Measurements from ENCODE around the gene SDK1.

Gene SDK1

GRCh38 chr7:3464900-3465622, 164.0 kb downstream of the SDK1 start:
- peak; percentile 14 for DNase-seq

DNA sequence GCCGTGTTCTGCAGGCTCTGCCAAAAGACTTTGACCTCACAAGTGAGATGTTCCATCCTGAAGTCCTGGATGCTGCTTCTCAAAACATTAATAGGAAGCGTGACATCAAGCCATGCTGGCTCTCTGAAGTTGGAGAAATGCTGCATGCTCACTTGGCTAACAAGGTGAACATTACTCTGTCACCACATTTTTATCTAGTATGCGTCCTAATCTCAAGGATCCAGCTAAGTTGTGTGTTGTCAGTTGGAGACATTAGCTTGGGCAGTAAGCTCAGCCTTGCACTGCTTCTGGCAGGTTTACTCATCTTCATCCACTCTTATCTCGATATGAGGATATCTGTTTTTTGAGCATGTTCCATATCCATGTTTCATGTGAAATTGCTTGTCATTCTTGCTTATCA, 165.2 kb downstream of the SDK1 start:
- no peak for DNase-seq

GRCh38 chr7:3469641-3470040, 168.6 kb downstream of the SDK1 start:
- DNase-seq, result no peak

DNA sequence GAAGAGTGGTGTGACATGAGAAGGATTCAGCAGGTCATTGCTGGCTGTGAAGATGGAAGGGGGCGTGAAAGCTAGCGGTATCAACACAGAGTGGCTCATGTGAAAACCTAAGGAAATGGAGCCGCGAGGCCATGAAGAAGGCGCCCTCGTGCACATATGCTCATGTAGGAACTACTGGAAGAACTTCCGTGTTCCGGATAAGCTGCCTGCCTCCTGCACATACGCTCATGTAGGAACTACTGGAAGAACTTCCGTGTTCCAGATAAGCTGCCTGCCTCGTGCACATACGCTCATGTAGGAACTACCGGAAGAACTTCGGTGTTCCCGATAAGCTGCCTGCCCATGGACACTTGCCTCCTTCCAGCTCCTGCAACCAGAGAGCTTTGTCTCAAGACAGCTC, 179.1 kb downstream of the SDK1 start:
- DNase-seq, result no peak

DNA sequence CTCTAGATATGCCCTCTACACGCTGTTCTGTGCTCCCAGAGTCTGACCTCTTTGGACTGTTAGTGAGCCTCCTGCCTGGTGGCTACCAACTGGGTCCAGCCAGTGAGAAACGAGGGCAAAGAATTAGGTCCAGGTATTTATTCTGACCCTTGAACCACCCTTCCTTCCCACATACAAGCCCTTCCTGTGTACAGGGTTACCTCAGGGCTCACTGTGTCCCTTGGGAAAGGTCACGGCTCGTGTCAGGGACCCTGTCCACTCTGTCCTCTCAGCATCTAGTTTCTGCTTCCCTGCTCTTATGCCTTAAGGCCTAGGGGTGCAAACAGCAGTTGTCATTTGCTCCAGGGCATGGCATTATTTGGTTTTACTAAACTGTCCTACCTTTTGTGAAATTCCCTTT, 180.4 kb downstream of the SDK1 start:
- no peak for DNase-seq

- DNase-seq, result no peak
Observed at GRCh38 chr7:3482147-3482921, 181.3 kb downstream of the SDK1 start.

GRCh38 chr7:3486841-3487240, 185.8 kb downstream of the SDK1 start:
- DNase-seq, result no peak

- no peak for DNase-seq
Observed at GRCh38 chr7:3488829-3489228, 187.8 kb downstream of the SDK1 start.

DNA sequence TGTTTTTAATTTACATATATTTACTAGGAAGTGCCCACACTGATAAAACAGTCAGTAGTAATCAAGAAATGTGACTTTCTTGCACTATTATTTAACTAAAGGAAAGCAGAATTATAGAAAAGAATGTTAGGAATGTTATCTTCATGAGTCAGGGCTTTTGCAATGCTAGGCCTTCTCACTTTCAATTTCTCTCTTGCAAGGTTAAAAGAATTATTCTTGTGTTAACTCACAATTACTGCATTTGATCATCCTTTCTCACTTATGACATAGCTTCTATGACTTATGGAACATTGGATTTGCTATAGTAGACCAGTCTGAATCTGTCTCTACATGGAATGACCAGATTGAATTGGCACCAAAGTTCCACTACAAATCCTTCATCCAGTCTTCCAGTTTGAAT, 192.4 kb downstream of the SDK1 start:
- DNase-seq, result no peak

DNA sequence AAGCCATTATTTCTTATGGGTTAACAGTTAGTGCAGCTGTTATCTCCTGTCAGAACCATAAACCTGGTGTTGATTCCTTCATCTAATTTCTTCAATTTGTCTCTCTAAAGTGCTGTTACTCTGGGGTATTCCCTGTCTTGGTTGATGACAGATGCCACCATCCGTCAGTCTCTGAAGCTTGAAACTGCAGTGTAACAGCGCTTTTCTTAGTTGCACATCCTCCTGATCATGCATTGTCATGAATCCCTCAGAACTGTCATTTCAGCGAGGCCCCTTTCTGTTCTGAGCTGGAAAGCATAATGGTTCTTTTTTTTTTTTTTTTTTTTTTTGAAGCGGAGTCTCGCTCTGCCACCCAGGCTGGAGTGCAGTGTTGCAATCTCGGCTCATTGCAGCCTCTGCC, 193.9 kb downstream of the SDK1 start:
- DNase-seq, result no peak

- DNase-seq, result no peak
Observed at GRCh38 chr7:3495530-3495929, 194.5 kb downstream of the SDK1 start.

GRCh38 chr7:3495954-3496353, 194.9 kb downstream of the SDK1 start:
- DNase-seq, result no peak

- no peak for DNase-seq
Observed at GRCh38 chr7:3497796-3498195, 196.7 kb downstream of the SDK1 start.

DNA sequence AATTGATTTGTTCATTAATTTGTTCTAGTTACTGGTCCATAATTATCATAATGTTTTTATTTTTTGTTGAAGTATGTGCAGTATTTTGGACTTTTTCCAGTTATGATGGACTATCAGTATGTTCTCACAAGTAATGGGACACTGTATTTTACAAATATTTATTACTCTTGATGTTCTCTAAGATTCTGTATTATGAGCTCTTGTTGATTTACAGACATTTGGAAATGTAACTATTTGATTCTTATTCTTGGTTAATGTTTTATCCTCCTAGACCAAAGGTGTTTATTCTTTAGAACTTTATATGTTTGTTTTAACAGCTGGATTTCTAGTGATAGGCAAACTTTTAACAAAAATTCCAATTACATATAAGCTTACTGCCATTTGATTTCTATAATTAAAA, 200.6 kb downstream of the SDK1 start:
- DNase-seq, result no peak

DNA sequence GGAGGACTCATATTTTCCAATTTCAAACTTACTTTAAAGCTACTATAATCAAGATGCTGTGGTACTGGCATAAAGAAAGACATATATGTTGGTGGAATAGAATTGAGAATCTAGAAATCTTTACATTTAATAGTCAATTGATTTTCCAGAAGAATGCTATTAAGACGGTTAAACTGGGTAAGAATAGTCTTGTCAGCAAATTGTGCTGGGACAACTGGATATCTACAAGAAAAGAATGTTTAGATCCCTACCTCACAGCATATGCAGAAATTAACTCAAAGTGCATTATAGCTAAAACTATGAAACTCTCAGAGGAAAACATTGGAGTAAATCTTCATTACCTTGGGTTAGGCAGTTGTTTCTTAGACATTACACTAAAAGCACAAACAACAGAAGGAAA, 203.3 kb downstream of the SDK1 start:
- DNase-seq, result no peak

GRCh38 chr7:3510101-3511020, 209.3 kb downstream of the SDK1 start:
- no peak for DNase-seq

- no peak for DNase-seq
Observed at GRCh38 chr7:3517344-3517743, 216.3 kb downstream of the SDK1 start.

GRCh38 chr7:3518546-3518945, 217.5 kb downstream of the SDK1 start:
- DNase-seq, result no peak

DNA sequence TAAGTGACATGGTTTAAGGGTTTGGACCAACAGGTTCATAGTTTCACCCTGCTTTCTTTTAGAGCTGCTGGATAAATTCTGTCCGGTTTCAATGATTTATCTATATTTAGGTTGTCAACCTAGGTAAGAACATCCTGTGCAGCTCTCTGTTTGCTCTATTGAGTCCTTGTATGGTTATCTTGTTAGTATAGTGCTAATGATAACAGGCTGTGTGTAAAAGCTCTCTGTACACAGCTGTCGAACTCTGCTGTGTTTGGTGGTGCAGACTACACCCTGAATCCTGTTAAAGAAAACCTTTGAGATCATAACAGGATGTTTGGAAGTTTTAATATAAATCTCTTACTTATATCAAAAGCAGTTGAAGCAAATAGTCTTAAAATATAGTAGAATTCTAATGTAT, 219.2 kb downstream of the SDK1 start:
- no peak for DNase-seq

DNA sequence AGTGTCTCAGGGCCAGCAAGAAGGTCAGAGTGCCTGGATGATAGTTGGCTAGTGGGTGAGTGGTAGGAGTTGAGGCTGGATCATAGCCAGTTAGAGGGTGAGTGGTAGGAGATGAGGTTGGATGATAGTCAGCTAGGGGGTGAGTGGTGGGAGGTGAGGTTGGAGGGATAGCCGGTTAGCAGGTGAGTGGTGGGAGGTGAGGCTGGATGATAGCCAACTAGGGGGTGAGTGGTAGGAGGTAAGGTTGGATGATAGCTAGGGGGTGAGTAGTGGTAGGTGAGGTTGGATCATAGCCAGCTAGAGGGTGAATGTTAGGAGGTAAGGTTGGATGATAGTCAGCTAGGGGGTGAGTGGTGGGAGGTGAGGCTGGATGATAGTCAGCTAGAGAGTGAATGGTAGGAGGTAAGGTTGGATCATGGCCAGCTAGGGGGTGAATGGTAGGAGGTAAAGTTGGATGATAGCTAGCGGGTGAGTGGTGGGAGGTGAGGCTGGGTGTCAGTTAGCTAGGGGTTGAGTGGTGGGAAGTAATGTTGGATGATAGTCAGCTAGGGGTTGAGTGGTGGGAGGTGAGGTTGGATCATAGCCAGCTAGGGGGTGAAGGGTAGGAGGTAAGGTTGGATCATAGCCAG, 226.6 kb downstream of the SDK1 start:
- no peak for DNase-seq

- no peak for DNase-seq
Observed at GRCh38 chr7:3533040-3533439, 232.0 kb downstream of the SDK1 start.

DNA sequence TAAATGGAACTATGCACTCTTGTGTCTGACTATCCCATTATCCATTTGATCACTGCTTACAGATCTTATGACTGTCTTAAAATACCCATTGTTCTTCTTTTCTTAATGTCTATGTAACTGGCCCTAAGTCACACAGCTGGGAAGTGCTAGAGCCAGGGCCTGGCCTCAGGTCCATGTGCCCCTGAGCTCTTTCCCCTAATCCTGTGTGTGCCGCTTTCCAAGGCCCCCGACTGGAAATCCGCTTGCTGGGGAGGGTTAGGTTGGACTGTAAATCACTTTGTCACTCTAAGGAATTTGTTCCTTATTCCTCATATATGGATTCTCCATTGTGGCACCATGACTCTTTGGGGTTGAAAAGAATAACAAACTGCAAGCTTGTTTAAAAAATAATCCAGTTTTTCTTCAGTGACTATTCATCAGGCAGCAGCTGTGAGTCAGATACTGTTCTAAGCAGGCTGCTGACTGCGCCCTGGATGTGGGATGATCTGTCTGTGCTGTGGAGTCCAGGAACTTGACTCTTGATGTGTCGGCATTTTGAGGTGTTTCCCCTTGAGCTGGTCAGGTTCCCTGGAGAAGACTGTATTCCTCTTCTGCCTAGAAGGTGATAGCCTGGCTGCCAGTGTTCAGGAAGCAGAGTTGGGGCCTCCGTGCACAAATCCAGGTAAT, 236.3 kb downstream of the SDK1 start:
- no peak for DNase-seq

DNA sequence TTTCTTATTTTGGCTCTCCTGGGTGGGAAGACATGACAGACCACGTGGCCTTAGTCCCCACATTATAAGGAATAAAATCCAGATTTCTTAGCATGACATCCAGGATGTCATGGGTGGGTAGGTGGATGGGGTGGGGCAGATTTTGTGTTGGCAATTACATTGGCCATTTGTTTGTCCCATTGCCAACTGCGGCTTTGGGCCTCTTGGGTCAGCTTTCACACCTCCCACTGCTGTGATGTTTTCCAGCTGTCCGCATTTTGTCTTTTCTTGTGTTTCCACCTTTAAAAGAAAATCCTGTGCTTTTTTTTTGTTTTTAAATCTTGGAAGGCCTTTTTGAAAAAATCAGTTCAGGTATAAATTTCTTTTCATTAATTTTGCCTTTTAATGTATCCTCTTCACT, 237.0 kb downstream of the SDK1 start:
- no peak for DNase-seq

Measured in activated CD4-positive, alpha-beta T cell treated with anti-CD3 and anti-CD28 coated beads, Interleukin-2, amount 50 U/mL, for 1 hour (primary cell).